Measurements from ENCODE around the gene FBN3.

- TF ChIP-seq CTCF (IDR thresholded peaks at IDR 0.05) (no peak), POLR2A (IDR thresholded peaks at IDR 0.05) (no peak)
Observed at GRCh38 chr19:8174706-8175105, 25.3 kb upstream of the FBN3 start.

Measured in stomach (tissue), 4 donors.